Left renal cortex interstitium (tissue), 4 donors: ENCODE results near the gene GBP1. TPM values are rescaled to one million over a fixed set of nuclear protein-coding genes. Genes with fewer than 3 reads are reported as not detected.
"Not testable (repeated sequence)": the region's sequence is repeated elsewhere in the genome, so short reads cannot be mapped to it uniquely, and the experiment has no call there.

Experiments
- DNase-seq, 4 donors: peaks; one replicate each; pipeline ENCODE4 v3.0.0-alpha.2; 2013; ENCODE audit warnings: low read depth in 4 of 4, low spot score in 2 of 4, missing footprints in 1 of 4
- polyA plus RNA-seq, 4 donors: library from polyadenylated mRNA; unstranded; fragments of 120-200 nt; gene quantifications; one replicate each; pipeline ENCODE4 v1.2.1, GENCODE V29; 2013; ENCODE audit not compliant: insufficient read length in 4 of 4

GBP1 gene
- polyA plus RNA-seq, 4 donors: 12.6 to 21.2 (median 13.4) TPM

GRCh38 chr1:89063094-89063493, 1.9 kb downstream of the GBP1 start:
- DNase-seq: no peak

- no peak for DNase-seq
Measured at GRCh38 chr1:89060091-89060490, 4.9 kb downstream of the GBP1 start.

GRCh38 chr1:89051955-89052312, 13.1 kb downstream of the GBP1 start:
- no peak for DNase-seq

GRCh38 chr1:89051300-89051954, 13.6 kb downstream of the GBP1 start:
- no peak for DNase-seq

- DNase-seq: no peak
Measured at GRCh38 chr1:89050649-89051033, 14.4 kb downstream of the GBP1 start.

GRCh38 chr1:89049901-89050648, 14.9 kb downstream of the GBP1 start:
- DNase-seq: not testable (repeated sequence)

- not testable (repeated sequence) for DNase-seq
Measured at GRCh38 chr1:89049187-89049586, 15.8 kb downstream of the GBP1 start.

- no peak for DNase-seq
Measured at GRCh38 chr1:89047734-89048133, 17.3 kb downstream of the GBP1 start.

- DNase-seq: not testable (repeated sequence)
Measured at GRCh38 chr1:89046318-89047183, 18.5 kb downstream of the GBP1 start.

GRCh38 chr1:89044970-89045721, 19.9 kb downstream of the GBP1 start:
- no peak for DNase-seq

GRCh38 chr1:89043940-89044339, 21.1 kb downstream of the GBP1 start:
- no peak for DNase-seq

GRCh38 chr1:89042491-89042890, 22.5 kb downstream of the GBP1 start:
- no peak for DNase-seq

GRCh38 chr1:89041721-89042120, 23.3 kb downstream of the GBP1 start:
- no peak for DNase-seq

GRCh38 chr1:89041119-89041641, 23.8 kb downstream of the GBP1 start:
- no peak for DNase-seq

- DNase-seq: no peak
Measured at GRCh38 chr1:89040315-89040626, 24.7 kb downstream of the GBP1 start.

- DNase-seq: no peak
Measured at GRCh38 chr1:89037186-89037585, 27.8 kb downstream of the GBP1 start.

- DNase-seq: no peak
Measured at GRCh38 chr1:89035080-89035479, 29.9 kb downstream of the GBP1 start.

GRCh38 chr1:89034004-89034403, 31.0 kb downstream of the GBP1 start:
- not testable (repeated sequence) for DNase-seq

GRCh38 chr1:89029051-89029450, 36.0 kb downstream of the GBP1 start:
- not testable (repeated sequence) for DNase-seq

GRCh38 chr1:89025928-89026327, 39.1 kb downstream of the GBP1 start:
- DNase-seq: no peak

- DNase-seq: no peak
Measured at GRCh38 chr1:89023026-89023425, 42.0 kb downstream of the GBP1 start.
